Activated CD8-positive, alpha-beta T cell treated with anti-CD3 and anti-CD28 coated beads for 36 hours (primary cell): ENCODE data around the gene AMBRA1. TPM values are rescaled to one million over a fixed set of nuclear protein-coding genes. Genes with fewer than 3 reads are reported as not detected.

Source experiments
- ATAC-seq: fragments of 200-7000 bp; cut with Tn5 transposase; one replicate; pipeline ENCODE4 v1.10.0; 2021; ENCODE audit warnings: mild to moderate bottlenecking, moderate library complexity
- CTCF ChIA-PET: fragments of 350-600 bp; sonication (Branson Sonifier 250); formaldehyde crosslinking; loops from one replicate; lab custom pipeline; 2021; ENCODE audit warnings: antibody characterized with exemption; lab: Charles Lee
- POLR2A ChIA-PET: fragments of 350-600 bp; sonication (Branson Sonifier 250); formaldehyde crosslinking; loops from one replicate; lab custom pipeline; 2021; ENCODE audit warnings: antibody characterized with exemption; lab: Charles Lee
- DNase-seq: peaks from one replicate; pipeline ENCODE4 v3.0.0-alpha.2; 2020
- H3K27ac Mint-ChIP-seq: one replicate; pipeline ENCODE4 v1.8.0; 2021; ENCODE audit warnings: mild to moderate bottlenecking, mixed read lengths
- H3K27me3 Mint-ChIP-seq: one replicate; pipeline ENCODE4 v1.8.0; 2021; ENCODE audit warnings: mixed read lengths
- H3K36me3 Mint-ChIP-seq: one replicate; pipeline ENCODE4 v1.8.0; 2021; ENCODE audit warnings: low read depth, mixed read lengths
- H3K4me1 Mint-ChIP-seq: one replicate; pipeline ENCODE4 v1.8.0; 2021; ENCODE audit warnings: low read depth, mixed read lengths
- H3K4me3 Mint-ChIP-seq: one replicate; pipeline ENCODE4 v1.8.0; 2021; ENCODE audit warnings: mild to moderate bottlenecking, moderate library complexity, mixed read lengths
- H3K9me3 Mint-ChIP-seq: one replicate; pipeline ENCODE4 v1.8.0; 2021; ENCODE audit warnings: mixed read lengths
- intact Hi-C: fragments of 100-400 bp; cut with micrococcal nuclease; formaldehyde crosslinking; loops from one replicate; pipeline ENCODE4 v1.10.0; 2022
- total RNA-seq, 2 experiments: library from RNA; stranded (reverse); gene quantifications; one replicate each; pipeline ENCODE4 v1.2.3, GENCODE V29; 2021
- TF ChIP-seq, protein P1 (sequence below): fragments of 200-600 bp; IDR thresholded peaks from one replicate; pipeline ENCODE4 v1.8.0; 2022; ENCODE audit warnings: antibody characterized with exemption, mild to moderate bottlenecking

AMBRA1 gene
- total RNA-seq, 2 experiments from 2014 or later, result 24.0 to 24.1 TPM

DNA sequence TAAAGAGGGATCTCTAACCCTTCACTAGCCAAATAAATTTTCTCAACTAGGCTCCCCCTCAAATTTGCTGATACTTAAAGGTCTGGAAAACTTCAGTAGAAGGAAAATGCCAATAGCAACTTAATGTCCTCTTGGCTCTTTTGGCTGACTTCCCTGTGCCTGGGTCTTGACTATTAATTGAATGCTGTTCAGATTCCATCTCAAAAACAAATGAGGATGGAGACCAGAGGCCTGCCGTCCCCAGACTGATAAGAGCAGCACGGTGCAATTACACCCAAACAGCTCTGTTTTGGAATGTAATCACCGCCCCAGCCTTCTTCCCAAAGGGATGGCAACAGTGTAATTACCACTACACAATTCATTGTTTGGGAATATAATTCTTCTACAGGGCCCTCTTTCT, 112.9 kb downstream of the AMBRA1 start:
- no peak overlapping the region for H3K4me3 Mint-ChIP-seq
- H3K4me1 Mint-ChIP-seq, result peaks cover 10% of the 10 kb centered on the region
- CTCF ChIA-PET, result interaction anchor here (1.2 to 2.6 kb wide), 4 partner anchors 10 to 92 kb away, joined by 3 to 17 read pairs (median 6); no protein-coding TSS in a partner anchor
- TF ChIP-seq, protein P1, sequence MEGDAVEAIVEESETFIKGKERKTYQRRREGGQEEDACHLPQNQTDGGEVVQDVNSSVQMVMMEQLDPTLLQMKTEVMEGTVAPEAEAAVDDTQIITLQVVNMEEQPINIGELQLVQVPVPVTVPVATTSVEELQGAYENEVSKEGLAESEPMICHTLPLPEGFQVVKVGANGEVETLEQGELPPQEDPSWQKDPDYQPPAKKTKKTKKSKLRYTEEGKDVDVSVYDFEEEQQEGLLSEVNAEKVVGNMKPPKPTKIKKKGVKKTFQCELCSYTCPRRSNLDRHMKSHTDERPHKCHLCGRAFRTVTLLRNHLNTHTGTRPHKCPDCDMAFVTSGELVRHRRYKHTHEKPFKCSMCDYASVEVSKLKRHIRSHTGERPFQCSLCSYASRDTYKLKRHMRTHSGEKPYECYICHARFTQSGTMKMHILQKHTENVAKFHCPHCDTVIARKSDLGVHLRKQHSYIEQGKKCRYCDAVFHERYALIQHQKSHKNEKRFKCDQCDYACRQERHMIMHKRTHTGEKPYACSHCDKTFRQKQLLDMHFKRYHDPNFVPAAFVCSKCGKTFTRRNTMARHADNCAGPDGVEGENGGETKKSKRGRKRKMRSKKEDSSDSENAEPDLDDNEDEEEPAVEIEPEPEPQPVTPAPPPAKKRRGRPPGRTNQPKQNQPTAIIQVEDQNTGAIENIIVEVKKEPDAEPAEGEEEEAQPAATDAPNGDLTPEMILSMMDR, result no peak
- H3K27me3 Mint-ChIP-seq, result no peaks in the 10 kb centered on the region
- intact Hi-C loops, result no loop called here
- DNase-seq (no peak), ATAC-seq (no peak)
- POLR2A ChIA-PET, result no interaction called here
- no peaks in the 10 kb centered on the region for H3K36me3 Mint-ChIP-seq
- no peak overlapping the region for H3K27ac Mint-ChIP-seq
- no peaks in the 10 kb centered on the region for H3K9me3 Mint-ChIP-seq

DNA sequence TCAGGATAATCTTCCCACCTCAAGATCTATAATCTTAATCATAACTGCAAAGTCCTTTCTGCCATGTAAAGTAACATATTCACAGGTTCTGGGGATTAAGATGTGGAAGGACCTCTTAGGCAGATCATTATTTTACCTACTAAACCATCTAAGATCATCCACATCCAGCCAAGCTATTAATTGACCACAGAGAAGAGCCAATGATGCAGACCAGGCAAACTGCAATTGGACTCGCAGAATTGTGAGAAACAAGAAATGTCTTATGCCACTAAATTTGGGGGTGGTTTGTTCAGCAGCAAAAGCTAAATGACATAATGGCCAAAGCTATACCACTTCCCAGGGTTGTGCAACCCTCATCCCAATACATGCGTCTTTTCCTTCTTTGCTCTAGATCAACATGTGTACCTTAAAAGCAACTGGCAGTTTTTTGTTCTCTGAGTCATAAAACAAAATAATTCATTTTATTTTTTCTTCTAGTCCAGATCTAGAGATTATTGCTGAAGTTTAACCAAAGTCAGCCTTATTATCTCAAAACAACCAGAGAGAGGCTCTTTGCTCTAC, 113.6 kb downstream of the AMBRA1 start:
- ChIA-PET POLR2A (no interaction called here), CTCF (interaction anchor here (1.2 to 2.6 kb wide), 3 partner anchors 11 to 49 kb away, joined by 3 to 17 read pairs (median 8); no protein-coding TSS in a partner anchor)
- Mint-ChIP-seq H3K27ac (no peak overlapping the region), H3K27me3 (no peaks in the 10 kb centered on the region), H3K4me3 (no peak overlapping the region), H3K4me1 (peaks cover 17% of the 10 kb centered on the region), H3K36me3 (no peaks in the 10 kb centered on the region), H3K9me3 (no peaks in the 10 kb centered on the region)
- TF ChIP-seq, protein P1, result no peak
- no peak for DNase-seq
- intact Hi-C loops, result no loop called here
- no peak for ATAC-seq

DNA sequence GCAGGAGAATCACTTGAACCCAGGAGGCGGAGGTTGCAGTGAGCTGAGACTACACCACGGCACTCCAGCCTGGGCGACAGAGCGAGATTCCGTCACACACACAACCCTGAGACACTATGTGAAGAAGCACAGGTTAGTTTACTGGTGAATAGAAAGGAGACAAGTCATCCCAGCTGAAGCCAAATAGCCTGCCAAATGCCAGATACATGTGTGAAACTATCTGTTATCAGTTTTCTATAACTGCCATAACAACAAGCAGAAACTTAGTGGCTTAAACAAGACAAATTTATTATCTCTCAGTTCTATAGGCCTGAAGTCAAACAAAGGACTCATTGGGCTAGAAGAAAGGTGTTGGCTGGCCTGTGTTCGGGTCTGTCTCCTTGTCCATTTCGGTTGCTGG, 114.2 kb downstream of the AMBRA1 start:
- no peak for DNase-seq
- H3K27me3 Mint-ChIP-seq, result no peaks in the 10 kb centered on the region
- H3K27ac Mint-ChIP-seq, result no peak overlapping the region
- POLR2A ChIA-PET, result no interaction called here
- CTCF ChIA-PET, result interaction anchor here (1.2 to 2.6 kb wide), 3 partner anchors 11 to 87 kb away, joined by 3 to 17 read pairs (median 3); no protein-coding TSS in a partner anchor
- ATAC-seq, result no peak
- H3K36me3 Mint-ChIP-seq, result no peaks in the 10 kb centered on the region
- intact Hi-C loops, result no loop called here
- H3K4me1 Mint-ChIP-seq, result peaks cover 22% of the 10 kb centered on the region
- no peak overlapping the region for H3K4me3 Mint-ChIP-seq
- H3K9me3 Mint-ChIP-seq, result no peaks in the 10 kb centered on the region
- TF ChIP-seq, protein P1, result no peak

DNA sequence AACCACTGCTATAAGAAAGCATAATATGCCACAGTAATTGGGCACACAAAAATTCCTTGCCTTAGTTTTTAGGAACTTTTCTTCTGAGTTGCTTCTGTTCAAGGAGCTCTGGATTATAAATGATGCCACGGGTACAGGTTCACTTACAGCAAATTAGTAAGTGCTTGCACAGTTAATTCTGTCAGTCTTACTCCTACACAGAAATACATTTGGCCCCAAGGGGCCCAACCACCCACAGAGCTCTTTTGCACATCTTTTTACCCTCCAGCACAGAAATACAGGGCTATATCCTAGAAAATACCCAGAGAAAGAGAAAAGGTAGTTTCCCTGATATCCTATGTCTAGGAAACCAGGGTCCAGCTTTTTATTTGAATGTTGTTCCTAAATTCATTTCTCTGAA, 115.6 kb downstream of the AMBRA1 start:
- H3K4me1 Mint-ChIP-seq, result peaks cover 30% of the 10 kb centered on the region
- POLR2A ChIA-PET, result no interaction called here

DNA sequence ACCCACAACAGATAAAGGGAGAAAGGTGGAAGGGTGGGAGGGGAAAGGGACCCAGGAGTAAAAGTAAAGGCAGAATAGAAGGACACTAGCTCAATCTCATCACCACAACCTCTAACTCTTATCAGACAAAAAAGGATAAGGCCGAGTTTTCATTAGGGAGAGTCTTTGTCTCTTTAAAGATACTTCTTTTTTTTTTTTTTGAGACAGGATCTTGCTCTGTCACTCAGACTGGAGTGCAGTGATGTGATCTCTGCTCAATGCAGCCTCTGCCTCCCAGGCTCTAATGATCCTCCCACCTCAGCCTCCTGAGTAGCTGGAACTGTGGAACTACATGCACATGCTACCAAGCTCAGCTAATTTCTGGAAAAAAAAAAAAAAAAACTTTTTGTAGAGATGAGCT, 116.7 kb downstream of the AMBRA1 start:
- ATAC-seq, result no peak
- ChIA-PET CTCF (interaction anchor here (0.7 to 2.2 kb wide), 3 partner anchors 13 to 1863 kb away, joined by 3 to 9 read pairs (median 7); no protein-coding TSS in a partner anchor), POLR2A (no interaction called here)
- TF ChIP-seq, protein P1, result no peak
- Mint-ChIP-seq H3K27me3 (no peaks in the 10 kb centered on the region), H3K9me3 (no peaks in the 10 kb centered on the region), H3K4me3 (no peak overlapping the region), H3K27ac (no peak overlapping the region), H3K4me1 (peaks cover 36% of the 10 kb centered on the region), H3K36me3 (no peaks in the 10 kb centered on the region)
- DNase-seq, result no peak
- intact Hi-C loops, result no loop called here

More for the DNA sequence above, 115.6 kb downstream of the AMBRA1 start:
- Mint-ChIP-seq H3K4me3 (no peak overlapping the region), H3K27me3 (no peaks in the 10 kb centered on the region), H3K27ac (no peak overlapping the region), H3K9me3 (no peaks in the 10 kb centered on the region), H3K36me3 (no peaks in the 10 kb centered on the region)
- DNase-seq, result no peak
- TF ChIP-seq, protein P1, result no peak
- intact Hi-C loops, result no loop called here
- no peak for ATAC-seq
- CTCF ChIA-PET, result interaction anchor here (0.7 kb wide), 1 partner anchor 11 kb away, joined by 4 read pairs; no protein-coding TSS in a partner anchor
